Measurements from ENCODE around the gene ABCB10.
A peak's percentile ranks its signal among the peaks of the same experiment; 100 is the strongest.
"Not testable (repeated sequence)": the region's sequence is repeated elsewhere in the genome, so short reads cannot be mapped to it uniquely, and the experiment has no call there.

ABCB10 gene

DNA sequence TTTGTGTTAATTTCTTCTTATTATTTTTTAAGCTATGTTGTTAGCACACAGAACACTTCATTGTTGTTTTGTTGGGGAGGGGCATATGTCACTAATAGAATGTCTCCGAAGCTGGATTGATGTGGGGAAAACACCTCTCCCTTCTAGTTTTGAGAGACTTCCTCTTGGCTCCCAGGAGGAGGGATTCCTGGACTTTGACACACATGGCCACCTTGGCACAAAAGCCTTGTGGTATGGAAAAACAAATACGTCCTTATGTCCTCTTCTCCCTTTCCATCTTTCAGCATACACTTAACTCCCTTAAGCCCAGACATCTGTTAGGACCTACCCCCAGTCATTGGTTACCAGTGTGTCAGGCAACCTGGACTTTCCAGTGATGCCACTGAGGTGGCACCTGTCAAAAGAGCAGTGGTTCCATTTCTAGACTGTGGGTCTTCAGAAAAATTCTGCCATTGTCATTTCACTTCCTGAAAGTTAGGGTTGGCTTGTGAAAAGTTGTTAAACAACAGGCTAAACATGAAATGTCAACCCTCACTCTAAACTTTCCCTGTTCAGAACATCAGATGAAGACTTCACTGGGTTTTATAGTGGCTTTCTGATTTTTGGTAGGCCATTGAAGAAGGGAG lies 12.5 kb upstream of the ABCB10 start:
- DNase-seq, result no peak

DNA sequence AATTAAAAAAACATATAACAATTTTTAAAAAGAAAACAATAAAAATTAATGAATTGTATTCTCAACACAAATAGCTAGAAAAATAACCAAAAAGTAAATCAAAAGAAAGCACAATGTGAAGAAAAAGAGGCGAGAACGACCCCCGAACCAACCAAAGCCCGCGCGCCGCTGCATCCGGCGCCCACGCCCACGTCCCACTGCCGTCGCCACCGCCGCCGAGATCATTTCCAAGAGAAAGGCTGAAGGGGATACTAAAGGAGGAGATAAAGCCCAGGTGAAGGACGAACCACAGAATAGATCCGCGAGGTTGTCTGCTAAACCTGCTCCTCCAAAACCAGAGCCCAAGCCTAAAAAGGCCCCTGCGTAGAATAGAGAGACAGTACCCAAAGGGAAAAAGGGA lies 11.8 kb upstream of the ABCB10 start:
- no peak for DNase-seq

DNA sequence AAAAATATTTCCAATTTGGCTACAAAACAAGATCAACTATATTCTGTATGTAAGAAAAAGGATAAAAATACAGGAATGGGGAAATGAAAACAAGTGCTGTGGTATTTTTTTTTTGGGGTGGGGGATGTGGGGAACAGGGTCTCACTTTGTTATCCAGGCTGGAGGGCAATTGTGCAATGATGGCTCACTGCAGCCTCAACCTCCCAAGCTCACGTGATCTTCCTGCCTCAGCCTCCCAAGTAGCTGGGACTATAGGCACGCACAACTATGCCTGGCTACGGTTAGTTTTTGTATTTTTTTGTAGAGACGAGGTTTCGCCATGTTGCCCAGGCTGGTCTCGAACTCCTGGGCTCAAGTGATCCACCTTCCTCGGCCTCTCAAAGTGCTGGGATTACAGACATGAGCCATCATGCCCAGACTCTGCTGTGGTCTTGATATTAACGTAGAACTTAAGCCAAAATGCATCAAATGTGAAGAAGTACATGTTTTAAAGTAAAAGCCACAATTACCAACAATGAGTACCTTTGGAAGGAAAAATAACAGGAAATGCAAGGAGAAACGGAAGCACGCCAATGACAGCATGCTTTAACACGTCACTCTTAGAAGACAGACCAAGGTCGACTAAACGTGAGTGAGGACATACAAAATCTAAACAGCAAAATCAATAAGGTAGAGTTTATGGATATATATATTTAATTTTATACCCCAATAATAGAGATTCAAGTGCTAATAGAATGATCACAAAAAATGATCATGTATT lies 8.8 kb upstream of the ABCB10 start:
- no peak for DNase-seq

DNA sequence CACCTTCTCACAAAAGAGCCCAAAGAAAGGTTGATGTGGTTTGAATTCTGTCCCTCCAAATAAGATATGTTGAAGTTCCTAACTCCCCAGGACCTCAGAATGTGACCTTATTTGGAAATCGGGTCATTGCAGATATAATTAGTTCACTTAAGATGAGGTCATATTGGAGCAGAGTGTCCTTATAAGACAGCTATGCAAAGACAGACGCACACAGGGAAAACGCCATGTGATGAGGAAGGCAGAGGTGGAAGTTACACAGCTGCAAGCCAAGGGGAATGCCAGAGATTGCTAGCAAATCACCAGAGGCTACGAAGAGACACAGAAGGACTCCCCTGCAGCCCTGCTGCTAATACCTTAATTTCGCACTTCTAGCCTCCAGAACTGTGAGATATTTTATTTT lies 5.2 kb upstream of the ABCB10 start:
- no peak for DNase-seq

DNA sequence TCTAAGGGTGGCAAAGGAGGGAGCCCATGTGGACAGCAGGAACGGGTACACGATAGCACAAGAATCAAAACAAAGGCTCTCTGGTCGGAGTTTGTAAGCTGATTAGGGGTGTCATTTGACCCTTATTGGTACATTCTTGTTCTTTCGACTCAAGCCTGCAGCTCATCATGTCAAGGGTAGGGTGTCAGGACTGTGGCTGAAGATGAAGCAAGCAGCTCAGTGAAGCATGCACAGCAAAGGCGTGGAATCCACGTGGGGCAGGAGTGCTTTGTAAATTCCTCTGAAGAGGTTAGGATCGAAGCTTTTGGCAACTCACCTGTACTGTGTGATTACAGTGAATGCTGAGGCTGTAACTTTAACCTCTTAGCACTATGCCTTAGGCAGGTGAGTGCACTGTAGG lies 4.7 kb upstream of the ABCB10 start:
- no peak for DNase-seq

DNA sequence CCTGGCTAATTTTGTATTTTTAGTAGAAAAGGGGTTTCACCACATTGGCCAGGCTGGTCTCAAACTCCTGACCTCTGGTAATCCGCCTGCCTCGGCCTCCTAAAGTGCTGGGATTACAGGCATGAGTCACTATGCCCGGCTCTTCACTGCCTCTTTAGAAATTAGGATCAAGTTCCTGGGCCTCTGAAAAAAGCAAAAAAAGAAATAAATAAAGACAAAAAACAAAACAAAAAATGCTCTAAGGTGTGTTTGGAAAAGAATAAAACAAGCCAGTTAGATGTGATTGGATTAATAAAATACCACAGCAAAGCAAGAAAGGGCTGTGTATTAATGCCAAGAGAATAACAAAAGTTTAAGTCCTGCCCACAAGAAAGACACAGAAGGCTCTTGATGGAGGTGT lies 4.2 kb upstream of the ABCB10 start:
- DNase-seq, result no peak

DNA sequence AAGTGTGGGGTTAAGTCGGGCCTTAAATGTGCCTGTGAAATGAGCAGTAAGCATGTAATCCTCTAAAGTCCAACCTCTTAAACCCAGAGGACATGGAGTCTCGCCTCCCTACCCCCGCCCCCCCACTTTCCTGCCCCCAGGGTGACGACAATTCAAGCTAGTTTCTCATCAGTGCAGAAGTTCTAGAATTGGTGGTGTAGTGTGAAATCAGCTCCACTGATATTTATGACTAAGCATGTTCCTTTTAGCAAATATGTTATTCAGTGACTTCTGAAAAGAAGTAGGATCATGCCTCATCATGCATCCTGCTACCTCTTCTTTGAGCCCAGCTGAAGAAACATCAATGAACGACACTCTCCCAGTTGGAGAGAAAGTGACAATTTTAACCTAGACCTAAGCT lies 2.6 kb upstream of the ABCB10 start:
- no peak for DNase-seq

DNA sequence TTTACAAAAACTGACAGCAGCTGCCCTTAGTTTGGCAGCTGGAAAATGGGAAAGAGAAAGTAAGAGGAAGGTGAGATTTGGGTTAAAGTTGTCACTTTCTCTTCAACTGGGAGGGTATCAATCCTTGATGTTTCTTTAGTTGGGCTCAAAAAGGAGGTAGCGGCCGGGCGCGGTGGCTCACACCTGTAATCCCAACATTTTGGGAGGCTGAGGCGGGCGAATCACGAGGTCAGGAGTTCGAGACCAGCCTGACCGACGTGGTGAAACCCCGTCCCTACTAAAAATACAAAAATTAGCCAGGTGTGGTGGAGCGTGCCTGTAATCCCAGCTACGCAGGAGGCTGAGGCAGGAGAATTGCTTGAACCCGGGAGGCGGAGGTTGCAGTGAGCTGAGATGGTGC lies 1.6 kb upstream of the ABCB10 start:
- DNase-seq, result not testable (repeated sequence)

DNA sequence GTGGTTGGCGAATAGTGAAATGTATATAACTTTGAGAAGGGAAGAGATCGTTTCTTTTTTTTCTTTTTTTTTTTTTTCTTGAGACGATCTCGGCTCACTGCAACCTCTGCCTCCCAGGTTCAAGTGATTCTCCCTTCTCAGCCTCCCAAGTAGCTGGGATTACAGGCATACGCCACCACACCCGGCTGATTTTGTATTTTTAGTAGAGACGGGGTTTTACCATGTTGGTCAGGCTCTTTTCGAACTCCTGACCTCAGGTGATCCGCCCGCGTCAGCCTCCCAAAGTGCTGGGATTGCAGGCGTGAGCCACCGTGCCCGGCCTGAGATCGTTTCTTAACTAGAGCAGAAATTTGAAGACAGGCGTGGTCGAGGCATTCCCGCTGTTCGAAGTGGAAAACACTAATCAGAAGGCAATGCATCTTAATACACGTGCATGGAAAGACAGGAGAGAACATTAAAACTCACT lies 862 bp upstream of the ABCB10 start:
- not testable (repeated sequence) for DNase-seq

DNA sequence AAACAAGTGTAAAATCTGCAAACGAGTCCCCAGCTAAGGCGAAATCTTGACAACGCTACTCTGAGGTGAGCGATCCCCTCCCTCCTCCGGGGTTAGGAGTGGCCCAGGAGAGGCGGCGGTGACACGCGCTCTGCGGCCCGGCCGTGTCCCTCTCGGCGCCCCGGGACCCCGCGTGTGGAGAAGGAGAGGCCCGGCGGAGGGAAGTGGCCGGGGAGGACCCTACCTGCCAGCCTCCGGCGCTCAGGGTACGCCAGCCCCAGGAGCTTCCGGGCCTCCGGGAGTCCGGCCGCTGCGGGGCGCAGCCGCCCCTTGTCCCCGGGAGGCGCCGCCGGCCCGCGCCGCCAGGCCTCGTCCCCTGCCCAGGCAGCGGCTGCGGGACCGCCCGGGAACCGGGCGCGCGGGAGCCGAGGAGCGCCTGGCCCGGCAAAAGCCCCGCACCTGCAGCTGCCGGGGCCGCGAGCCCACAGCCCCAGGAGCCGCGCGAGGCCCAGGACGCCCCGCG lies 543 bp downstream of the ABCB10 start:
- DNase-seq, result peak; percentile 29

DNA sequence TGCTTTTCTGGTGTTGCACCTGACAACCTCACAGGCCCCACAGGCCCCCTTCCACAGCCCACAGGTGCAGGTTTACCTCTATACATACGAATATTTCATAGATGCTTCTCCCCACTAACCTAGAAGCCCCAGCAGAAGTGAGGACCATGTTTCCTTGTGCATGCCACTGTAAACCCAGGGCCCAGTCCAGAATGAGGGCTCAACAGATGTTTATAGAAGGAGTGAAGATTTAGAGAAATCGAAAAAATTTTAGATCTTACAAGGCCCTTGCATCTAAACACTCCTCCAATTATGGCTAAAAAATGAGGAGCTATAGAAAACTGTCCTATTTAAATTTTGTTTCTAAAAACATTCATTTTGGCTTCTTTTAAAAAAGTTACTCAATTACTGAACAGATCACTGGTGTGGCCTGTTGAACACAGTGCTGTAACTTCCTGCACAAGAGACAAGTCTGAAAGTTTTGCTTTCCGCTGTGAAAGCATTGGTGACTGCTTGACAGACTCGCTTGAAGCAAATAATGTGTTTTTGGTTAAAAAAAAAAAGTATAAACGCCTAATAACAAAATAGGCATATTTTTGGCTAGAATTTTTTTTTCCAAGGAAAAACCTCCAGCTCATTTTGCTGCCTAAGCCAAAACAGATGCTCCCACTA lies 1.2 kb downstream of the ABCB10 start:
- no peak for DNase-seq

DNA sequence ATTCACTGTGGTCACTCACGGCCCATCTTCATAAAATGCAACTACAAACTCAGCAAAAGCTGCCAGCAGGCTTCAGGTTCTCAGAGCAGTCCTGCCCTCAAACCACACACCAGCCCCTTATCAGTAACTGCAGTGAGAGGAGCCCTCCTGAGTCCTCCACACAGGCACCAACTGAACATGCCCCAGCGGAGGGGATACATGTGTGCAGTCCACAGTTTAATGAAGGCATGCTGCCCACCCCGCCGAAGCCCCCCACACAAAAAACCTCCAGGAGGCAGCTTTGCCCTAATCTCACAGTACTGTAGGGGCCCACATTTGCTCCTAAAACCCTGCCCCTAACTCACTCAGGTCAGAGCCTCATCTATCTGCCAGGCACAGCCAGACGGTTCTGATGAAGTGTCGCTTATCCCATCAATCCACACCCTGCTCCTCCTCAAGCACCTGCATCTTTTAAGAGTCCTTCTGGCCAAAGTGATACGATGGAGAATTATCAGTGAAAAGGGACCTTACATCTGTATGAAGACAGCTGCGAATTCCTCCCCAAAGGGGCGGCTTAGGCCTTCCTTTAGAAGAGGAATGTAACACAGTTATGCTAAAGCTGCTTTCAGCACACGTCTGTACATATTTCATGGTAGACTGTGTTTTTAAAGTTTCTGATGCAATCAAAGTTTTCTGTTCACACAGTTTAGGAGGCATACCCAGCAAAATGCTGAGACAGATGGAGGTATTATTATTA lies 3.5 kb downstream of the ABCB10 start:
- DNase-seq, result no peak

DNA sequence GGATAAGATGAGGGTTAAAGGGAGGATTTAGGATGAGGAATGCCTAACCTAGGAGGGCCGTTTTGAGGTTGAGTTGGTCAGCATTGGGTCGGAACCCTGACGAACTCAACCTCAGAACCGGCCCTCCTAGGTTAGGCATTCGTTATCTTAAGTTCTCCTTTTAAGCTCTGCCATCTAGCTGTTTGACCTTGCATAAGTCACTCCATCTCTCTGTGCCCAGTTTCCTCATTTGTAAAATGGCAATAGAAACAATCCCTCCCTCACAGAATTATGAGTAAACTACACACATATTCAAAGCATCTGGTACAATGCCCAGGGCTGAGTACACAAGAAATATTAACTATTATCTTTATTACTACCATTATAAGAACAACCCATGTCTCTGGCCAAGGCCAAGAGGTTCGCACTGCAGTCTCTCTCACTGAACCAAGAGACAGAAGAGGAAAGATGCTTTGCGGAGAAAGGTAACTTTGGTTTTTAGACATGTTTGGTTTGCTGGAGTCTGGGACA lies 4.8 kb downstream of the ABCB10 start:
- DNase-seq, result no peak

DNA sequence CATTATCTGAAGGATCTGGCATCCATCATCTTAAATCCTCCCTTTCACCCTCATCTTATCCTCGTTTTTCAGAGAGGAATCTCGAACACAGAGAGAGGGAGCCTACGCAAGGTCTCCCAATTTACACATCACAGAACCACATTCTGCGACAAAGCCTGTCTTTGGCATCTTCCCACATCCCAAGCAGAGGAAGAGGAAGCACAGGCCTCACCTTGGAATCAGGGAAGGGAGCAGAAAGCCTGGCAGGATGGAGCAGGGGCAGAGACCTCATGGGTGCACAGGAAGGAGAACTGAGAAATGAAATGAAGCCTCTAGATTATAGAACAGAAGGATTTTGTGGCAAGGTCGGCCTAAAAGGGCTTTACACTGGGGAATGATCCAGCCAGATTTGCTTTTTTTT lies 5.8 kb downstream of the ABCB10 start:
- no peak for DNase-seq

DNA sequence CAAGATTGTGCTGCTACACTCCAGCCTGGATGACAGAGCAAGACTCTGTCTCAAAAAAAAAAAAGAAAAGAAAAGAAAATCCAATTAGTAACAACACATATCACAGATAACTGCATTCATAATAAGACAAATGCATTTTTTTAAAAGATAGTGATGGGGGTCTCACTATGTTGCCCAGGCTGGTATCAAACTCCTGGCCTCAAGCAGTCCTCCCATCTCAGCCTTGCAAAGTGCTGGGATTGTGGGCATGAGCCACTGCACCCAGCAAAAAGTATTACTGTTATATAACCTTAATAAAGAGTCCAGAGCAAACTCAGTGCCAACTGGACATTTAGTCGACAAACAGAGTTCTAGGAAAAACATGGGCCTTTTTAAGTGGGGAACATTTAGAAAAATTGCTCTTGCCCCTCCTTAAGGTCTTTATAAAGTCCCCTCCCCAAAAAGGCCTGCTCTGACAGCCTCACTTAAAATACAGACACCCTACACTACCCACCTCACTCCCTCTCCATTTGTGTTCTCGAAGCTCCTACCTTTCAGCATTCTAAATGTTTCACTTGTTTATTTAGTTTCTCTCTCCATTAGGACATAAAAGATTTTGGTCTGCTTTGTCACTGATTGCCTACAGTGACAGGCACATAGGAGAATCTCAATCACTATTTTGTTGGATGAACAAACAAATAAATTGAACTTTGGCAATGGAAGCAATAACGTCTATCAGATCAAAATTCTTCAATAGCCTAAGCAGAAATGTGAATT lies 7.5 kb downstream of the ABCB10 start:
- no peak for DNase-seq

DNA sequence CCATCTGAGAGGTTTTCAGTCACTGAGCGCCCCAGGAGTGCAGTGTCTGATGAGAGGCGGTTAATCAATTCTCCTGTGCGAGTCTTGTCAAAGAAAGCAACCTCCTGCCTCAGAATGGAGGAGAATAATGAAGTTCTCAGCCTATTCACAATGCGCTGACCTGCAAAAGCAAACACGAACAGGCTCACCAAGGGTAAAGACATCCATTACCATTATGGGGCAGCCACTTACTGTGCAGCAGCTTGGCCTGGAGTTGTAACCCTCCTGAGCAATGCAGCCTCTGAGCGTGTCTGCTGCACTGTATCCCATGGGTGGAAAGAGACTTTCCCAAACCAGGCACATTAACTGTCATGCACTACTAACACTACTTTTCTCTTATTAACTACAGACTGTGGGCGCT lies 11.0 kb downstream of the ABCB10 start:
- DNase-seq, result no peak

DNA sequence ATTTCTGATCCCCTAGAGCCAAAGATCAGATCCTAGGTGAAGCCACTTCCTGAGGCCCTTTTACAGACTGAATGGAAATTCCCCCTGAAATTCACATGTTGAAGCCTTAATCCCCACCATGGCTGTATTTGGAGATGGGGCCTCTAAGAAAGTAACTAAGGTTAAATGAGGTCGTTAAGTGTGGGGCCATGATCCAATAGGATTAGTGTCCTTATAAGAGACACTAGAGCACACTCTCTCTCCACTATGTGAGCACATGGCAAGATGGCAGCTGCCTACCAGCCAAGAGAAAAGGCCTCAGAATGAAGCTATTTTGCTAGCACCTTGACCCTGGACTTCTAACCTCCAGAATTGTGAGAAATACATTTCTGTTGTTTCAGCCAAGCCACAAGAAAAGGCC lies 13.9 kb downstream of the ABCB10 start:
- no peak for DNase-seq

DNA sequence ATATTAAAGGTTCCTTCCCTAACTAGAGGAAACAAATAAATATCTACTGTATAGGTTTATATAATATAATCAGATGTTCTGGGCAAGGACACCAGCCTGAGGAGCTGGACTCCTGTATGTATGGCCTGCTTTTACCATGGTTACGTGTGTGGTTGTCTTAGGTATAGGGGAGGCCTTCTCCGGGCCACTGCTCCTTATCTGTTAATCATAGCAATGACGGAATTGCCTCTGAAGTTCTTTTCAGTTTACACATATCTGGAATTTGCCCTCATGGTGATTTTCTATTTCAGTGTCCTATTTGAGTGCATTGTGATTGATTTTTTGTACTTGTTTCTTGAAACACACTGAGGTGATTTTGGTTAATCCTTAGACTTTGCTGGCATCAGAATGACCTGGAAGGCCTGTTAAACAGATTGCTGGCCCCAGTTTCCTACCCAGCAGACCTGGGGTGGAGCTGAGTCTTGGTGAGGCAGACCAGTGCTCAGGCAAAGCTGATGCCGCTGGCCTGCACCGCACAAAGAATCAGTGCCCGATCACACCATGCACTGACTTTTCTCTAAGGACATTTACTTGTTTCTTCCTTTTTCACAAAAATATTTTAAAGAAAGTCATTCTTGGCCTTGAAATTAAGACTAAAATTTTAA lies 18.5 kb downstream of the ABCB10 start:
- DNase-seq, result no peak

DNA sequence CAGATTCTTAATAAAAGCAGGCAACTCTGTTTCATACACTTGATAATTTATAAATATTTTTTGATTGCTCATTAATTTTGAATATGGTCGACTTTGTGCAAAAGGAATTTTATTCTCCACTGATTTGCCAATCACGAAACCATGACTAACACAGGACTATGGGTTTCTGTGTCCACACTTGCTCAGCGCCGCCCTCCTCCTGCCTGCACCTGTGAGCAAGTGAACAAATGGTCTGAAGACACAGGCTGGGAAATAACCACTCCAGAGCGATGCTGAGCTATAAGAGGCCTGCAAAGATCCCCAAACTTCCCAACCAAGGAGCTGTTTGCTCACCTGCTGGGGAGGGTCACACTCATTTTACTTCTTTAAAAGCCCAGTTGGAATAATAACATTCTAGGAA lies 19.6 kb downstream of the ABCB10 start:
- DNase-seq, result no peak

DNA sequence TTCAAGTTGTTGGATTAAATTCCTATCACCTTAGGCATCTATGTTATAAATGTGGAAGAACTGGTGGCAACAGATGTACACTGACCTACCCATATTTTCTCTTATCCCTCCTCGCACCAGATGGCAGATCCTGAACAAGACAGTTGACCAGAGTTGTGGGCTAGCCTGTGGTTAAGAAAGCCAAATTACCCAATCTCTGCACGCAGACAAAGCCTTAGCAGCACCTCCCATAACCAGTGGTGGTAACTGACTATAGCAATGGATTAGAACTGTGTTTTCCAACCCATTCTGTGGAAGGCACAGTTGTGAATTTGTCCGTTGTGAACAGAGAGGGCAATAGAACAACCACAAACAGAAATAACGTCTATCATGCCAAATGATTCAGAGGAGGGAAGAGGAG lies 20.6 kb downstream of the ABCB10 start:
- DNase-seq, result no peak

DNA sequence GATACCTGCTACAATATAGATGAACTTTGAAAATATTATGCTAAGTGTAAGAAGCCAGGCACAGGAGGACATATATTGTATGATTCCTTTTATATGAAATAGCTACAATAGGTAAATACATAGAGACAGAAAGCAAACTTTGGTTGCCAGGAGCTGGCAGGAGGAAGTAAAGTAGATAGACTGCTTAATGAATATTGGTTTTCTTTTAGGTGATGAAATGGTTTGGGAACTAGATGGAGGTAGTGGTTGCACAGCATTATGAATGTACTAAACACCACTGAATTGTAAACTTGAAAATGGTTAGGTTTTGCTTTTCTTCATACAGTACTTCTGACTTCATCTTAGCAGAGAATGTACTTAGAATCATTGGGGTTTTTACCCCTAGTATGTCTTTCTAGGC lies 21.5 kb downstream of the ABCB10 start:
- no peak for DNase-seq

DNA sequence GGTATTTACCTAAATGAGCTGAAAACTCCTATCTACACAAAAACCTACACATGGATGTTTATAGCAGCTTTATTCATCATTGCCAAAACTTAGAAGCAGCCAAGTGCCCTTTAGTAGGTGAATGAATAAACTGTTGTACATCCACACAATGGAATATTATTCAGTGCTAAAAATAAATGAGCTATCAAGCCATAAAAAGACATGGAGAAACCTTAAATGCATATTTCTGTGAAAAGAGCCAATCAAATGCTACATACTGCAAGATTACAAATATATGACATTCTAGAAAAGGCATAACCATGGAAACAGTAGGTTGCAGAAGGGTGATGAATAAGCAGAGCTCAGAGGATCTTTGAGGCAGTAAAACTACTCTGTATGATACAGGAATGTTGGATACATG lies 23.3 kb downstream of the ABCB10 start:
- no peak for DNase-seq
